Lung (tissue), 12 donors: ENCODE measurements around the gene KCNMA1. TPM values are rescaled to one million over a fixed set of nuclear protein-coding genes. Genes with fewer than 3 reads are reported as not detected.
A peak's percentile ranks its signal among the peaks of the same experiment; 100 is the strongest.

Experiments
- ATAC-seq: fragments of 200-7000 bp; cut with Tn5 transposase; one replicate; pipeline ENCODE4 v1.9.1; 2020; ENCODE audit warnings: moderate number of reproducible peaks; ENCODE audit not compliant: insufficient read depth, low FRiP score
- DNase-seq, 3 donors: peaks; one replicate each; pipeline ENCODE4 v3.0.0-alpha.2; 2013 to 2017
- H3K27ac ChIP-seq, 2 donors: one replicate each; pipeline ENCODE4 v1.5.1; 2013; ENCODE audit warnings: mild to moderate bottlenecking in 2 of 2, moderate library complexity in 2 of 2, control low read depth in 1 of 2, inconsistent platforms in 1 of 2, low read depth in 1 of 2, low read length in 1 of 2
- H3K27me3 ChIP-seq, 3 donors: one replicate each; pipeline ENCODE4 v1.5.1; 2013; ENCODE audit warnings: low read length in 2 of 3; ENCODE audit not compliant: control insufficient read depth in 3 of 3, insufficient read depth in 3 of 3
- H3K36me3 ChIP-seq, 4 donors: one replicate each; pipeline ENCODE4 v1.5.1; 2013; ENCODE audit warnings: low read length in 4 of 4, mild to moderate bottlenecking in 1 of 4, moderate library complexity in 1 of 4; ENCODE audit not compliant: control insufficient read depth in 4 of 4, insufficient read depth in 4 of 4
- H3K4me1 ChIP-seq, 5 donors: one replicate each; pipeline ENCODE4 v1.5.1; 2013; ENCODE audit warnings: low read length in 5 of 5, mild to moderate bottlenecking in 2 of 5, moderate library complexity in 1 of 5; ENCODE audit not compliant: control insufficient read depth in 5 of 5, insufficient read depth in 5 of 5
- H3K4me3 ChIP-seq: one replicate; pipeline ENCODE4 v1.5.1; 2013; ENCODE audit warnings: mild to moderate bottlenecking, control low read depth, moderate library complexity
- H3K9ac ChIP-seq, 2 donors: one replicate each; pipeline ENCODE4 v1.5.1; 2013; ENCODE audit warnings: low read length in 2 of 2, control low read depth in 1 of 2; ENCODE audit not compliant: insufficient read depth in 1 of 2
- H3K9me3 ChIP-seq, 4 donors: one replicate each; pipeline ENCODE4 v1.5.1; 2013; ENCODE audit warnings: low read length in 3 of 4, mild to moderate bottlenecking in 1 of 4, moderate library complexity in 1 of 4; ENCODE audit not compliant: control insufficient read depth in 4 of 4, insufficient read depth in 3 of 4
- CTCF ChIP-seq: IDR thresholded peaks from 2 replicates; pipeline ENCODE4 v1.5.1; 2012; ENCODE audit warnings: mild to moderate bottlenecking; ENCODE audit errors: control extremely low read depth, extremely low read depth
- WGBS, 2 donors: extraction: QIAGEN DNeasy Blood & Tissue Kit; methylation state at CpG; one replicate each; pipeline ENCODE4 v1.1.7; 2013; 5-methylcytosine and 5-hydroxymethylcytosine counted together
- polyA plus RNA-seq, 2 donors: library from polyadenylated mRNA; stranded (reverse); fragments of 200-250 nt; gene quantifications; one replicate each; pipeline ENCODE4 v1.2.1, GENCODE V29; 2013
- total RNA-seq, 2 donors: library from RNA; depleted of rRNA in 1 of 2; stranded (reverse); fragments of >200 nt in 1 of 2; gene quantifications; one replicate each; pipeline ENCODE4 v1.2.1, GENCODE V29; 2014 to 2021
- donor health status: control.
- donor health status: control.
- donor health status: Bipolar disorder and iron deficiency.
- donor health status: healthy.
- donor health status: DM: yes; HTN: yes; CAD: no.

KCNMA1 gene
- total and polyA plus RNA-seq, 4 donors, result 3.8 to 13.0 (median 5.5) TPM

- 89% methylated on average over 8 of the region's 8 CpGs for WGBS, 2 donors
These were observed 233.8 kb downstream of the KCNMA1 start for GRCh38 chr10:77403761-77404160.

DNA sequence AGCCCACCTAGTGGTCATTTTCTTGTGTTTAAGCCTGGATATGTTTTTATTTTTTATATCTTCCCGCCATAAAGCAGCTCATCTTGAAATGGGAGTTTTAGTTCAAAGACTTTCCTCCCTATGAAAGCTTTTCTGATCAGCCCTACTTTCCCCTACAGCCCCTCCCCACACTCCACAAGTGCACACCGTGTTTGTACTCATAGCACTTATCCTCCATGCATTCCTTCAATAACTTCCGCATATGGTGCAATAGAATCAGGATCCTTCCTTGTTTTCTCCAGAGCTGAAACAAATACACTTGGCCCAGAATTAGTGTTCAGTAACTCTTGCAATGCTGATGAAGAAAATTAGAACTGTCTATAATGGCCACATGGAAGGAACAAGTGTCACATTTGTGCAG is 235.9 kb downstream of the KCNMA1 start:
- Histone ChIP-seq H3K27ac (no peak overlapping the region), H3K27me3 (peaks cover 0 to 2% (median 0%) of the 10 kb centered on the region in 3 donors), H3K4me1 (peaks cover 0 to 6% (median 0%) of the 10 kb centered on the region in 5 donors), H3K36me3 (no peaks in the 10 kb centered on the region), H3K4me3 (no peak overlapping the region), H3K9ac (no peak overlapping the region), H3K9me3 (peaks cover 0 to 2% (median 0%) of the 10 kb centered on the region in 4 donors)
- 63 to 76% methylated on average over 3 of the region's 3 CpGs for WGBS, 2 donors
- peak; percentile 52 to 77 (median 54) for DNase-seq
- no peak for TF ChIP-seq CTCF
- ATAC-seq, result peak; percentile 58

More at GRCh38 chr10:77403761-77404160, 233.8 kb downstream of the KCNMA1 start:
- no peak overlapping the region for H3K9ac ChIP-seq
- H3K27ac ChIP-seq, result no peak overlapping the region
- ATAC-seq (no peak), DNase-seq (no peak)
- no peaks in the 10 kb centered on the region for H3K36me3 ChIP-seq
- H3K4me3 ChIP-seq, result no peak overlapping the region
- peaks cover 0 to 4% (median 0%) of the 10 kb centered on the region in 4 donors for H3K9me3 ChIP-seq
- peaks cover 0 to 3% (median 0%) of the 10 kb centered on the region in 3 donors for H3K27me3 ChIP-seq
- TF ChIP-seq CTCF, result no peak
- H3K4me1 ChIP-seq, result peaks cover 0 to 6% (median 0%) of the 10 kb centered on the region in 5 donors

GRCh38 chr10:77400033-77400432 is 237.6 kb downstream of the KCNMA1 start:
- no peak for ATAC-seq
- H3K27me3 ChIP-seq, result peaks cover 0 to 2% (median 2%) of the 10 kb centered on the region in 3 donors

More at GRCh38 chr10:77400033-77400432, 237.6 kb downstream of the KCNMA1 start:
- no peaks in the 10 kb centered on the region for H3K36me3 ChIP-seq
- no peak overlapping the region for H3K27ac ChIP-seq
- H3K9me3 ChIP-seq, result peaks cover 0 to 2% (median 0%) of the 10 kb centered on the region in 4 donors
- no peak overlapping the region for H3K9ac ChIP-seq
- H3K4me3 ChIP-seq, result no peak overlapping the region
- 66 to 80% methylated on average over 4 of the region's 4 CpGs for WGBS, 2 donors
- no peak for TF ChIP-seq CTCF
- H3K4me1 ChIP-seq, result peaks cover 0 to 3% (median 0%) of the 10 kb centered on the region in 5 donors
- no peak for DNase-seq
